Measurements from ENCODE around the gene TBC1D5.

TBC1D5 gene

DNA sequence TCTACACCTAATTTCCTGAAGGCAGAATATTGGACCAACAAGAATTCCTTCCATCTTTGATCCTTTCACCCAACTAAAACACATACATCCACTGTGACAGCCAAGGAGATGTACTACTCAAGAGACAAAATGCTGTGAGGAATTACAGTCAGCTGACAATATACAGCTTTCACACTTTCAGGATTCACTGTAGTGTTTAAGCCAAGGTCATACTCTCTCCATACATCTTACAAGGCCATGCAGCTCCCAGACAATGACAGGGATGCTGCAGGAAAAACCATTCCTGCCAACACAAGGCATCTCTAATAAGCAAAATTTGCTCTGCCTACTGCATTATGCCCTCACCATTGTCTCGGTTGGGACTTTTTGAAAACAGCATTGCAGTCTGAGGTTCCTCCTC, 170.7 kb downstream of the TBC1D5 start:
- H2AFZ ChIP-seq (ENCODE audit: low read depth, low read length), result no peak overlapping the region
- H3K4me3 ChIP-seq (ENCODE audit: insufficient read depth in 1 of 2, low read depth in 1 of 2, low read length in 2 of 2), result no peak overlapping the region
- H3K23ac ChIP-seq (ENCODE audit: low read length in 2 of 2), result no peak overlapping the region
- H3K9ac ChIP-seq (ENCODE audit: low read length), result no peak overlapping the region
- WGBS, result 92% methylated on average over 1 of the region's 1 CpG
- no peaks in the 10 kb centered on the region for H3K36me3 ChIP-seq (ENCODE audit: control insufficient read depth in 1 of 2, insufficient read depth in 2 of 2, low read depth in 1 of 2, low read length in 2 of 2)
- no peak overlapping the region for H3K27ac ChIP-seq (ENCODE audit: low read length, poor library complexity, severe bottlenecking)
- H4K8ac ChIP-seq (ENCODE audit: low read length), result no peak overlapping the region
- no peak overlapping the region for H3K4ac ChIP-seq (ENCODE audit: low read depth in 1 of 2, low read length in 2 of 2)
- H3K18ac ChIP-seq (ENCODE audit: low read depth in 1 of 2, low read length in 2 of 2), result no peak overlapping the region
- DNase-seq, result no peak
- H4K91ac ChIP-seq (ENCODE audit: low read length), result no peak overlapping the region
- no peak overlapping the region for H3K4me2 ChIP-seq (ENCODE audit: low read length, poor library complexity, severe bottlenecking)
- peaks cover 17% of the 10 kb centered on the region for H3K79me1 ChIP-seq (replicated peaks; ENCODE audit: low read length, poor library complexity, severe bottlenecking)
- H3K14ac ChIP-seq (ENCODE audit: low read length in 2 of 2), result no peak overlapping the region
- no peaks in the 10 kb centered on the region for H3K4me1 ChIP-seq (ENCODE audit: control insufficient read depth, insufficient read depth, low read depth, low read length)
- no peak overlapping the region for H2BK15ac ChIP-seq (ENCODE audit: low read depth, poor library complexity, severe bottlenecking)
- no peak overlapping the region for H2BK120ac ChIP-seq (ENCODE audit: low read depth, low read length)
- H2BK12ac ChIP-seq (ENCODE audit: low read length in 2 of 2), result no peak overlapping the region
- H2AK5ac ChIP-seq (ENCODE audit: low read length, severe bottlenecking), result no peak overlapping the region
- no peak overlapping the region for H2BK5ac ChIP-seq (ENCODE audit: low read depth, low read length, poor library complexity, severe bottlenecking)
- no peaks in the 10 kb centered on the region for H3K27me3 ChIP-seq (ENCODE audit: control insufficient read depth in 1 of 2, insufficient read depth in 1 of 2, low read length in 2 of 2)
- H3K9me3 ChIP-seq (ENCODE audit: control insufficient read depth, low read length), result no peaks in the 10 kb centered on the region

DNA sequence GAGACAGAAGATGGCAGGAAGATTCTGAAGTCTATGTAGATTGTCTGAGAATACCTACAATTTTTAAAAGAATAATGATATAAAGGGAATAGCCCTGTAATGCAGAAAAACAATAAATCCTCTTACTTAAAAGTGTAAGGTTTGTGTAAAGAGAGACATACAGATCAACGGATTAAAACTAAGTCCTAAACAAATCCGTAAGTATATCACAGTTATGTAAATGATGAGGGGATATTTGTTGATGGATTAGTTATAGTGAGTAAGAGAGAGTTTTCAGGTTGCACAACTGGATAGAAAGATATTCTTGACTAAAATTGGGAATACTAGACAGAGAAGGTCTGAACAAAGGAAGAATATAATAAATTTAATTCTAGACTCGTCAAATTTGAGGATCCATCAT, 179.6 kb downstream of the TBC1D5 start:
- no peak overlapping the region for H4K8ac ChIP-seq (ENCODE audit: low read length)
- no peaks in the 10 kb centered on the region for H3K27me3 ChIP-seq (ENCODE audit: control insufficient read depth in 1 of 2, insufficient read depth in 1 of 2, low read length in 2 of 2)
- no peak overlapping the region for H3K14ac ChIP-seq (ENCODE audit: low read length in 2 of 2)
- no peak overlapping the region for H3K4me2 ChIP-seq (ENCODE audit: low read length, poor library complexity, severe bottlenecking)
- H3K4me1 ChIP-seq (ENCODE audit: control insufficient read depth, insufficient read depth, low read depth, low read length), result no peaks in the 10 kb centered on the region
- H3K79me1 ChIP-seq (replicated peaks; ENCODE audit: low read length, poor library complexity, severe bottlenecking), result peaks cover 2% of the 10 kb centered on the region
- H3K23ac ChIP-seq (ENCODE audit: low read length in 2 of 2), result no peak overlapping the region
- no peaks in the 10 kb centered on the region for H3K36me3 ChIP-seq (ENCODE audit: control insufficient read depth in 1 of 2, insufficient read depth in 2 of 2, low read depth in 1 of 2, low read length in 2 of 2)
- no peak overlapping the region for H2BK120ac ChIP-seq (ENCODE audit: low read depth, low read length)
- no peak for DNase-seq
- no peak overlapping the region for H4K91ac ChIP-seq (ENCODE audit: low read length)
- no peak overlapping the region for H2AFZ ChIP-seq (ENCODE audit: low read depth, low read length)
- H2BK5ac ChIP-seq (ENCODE audit: low read depth, low read length, poor library complexity, severe bottlenecking), result no peak overlapping the region
- no peak overlapping the region for H3K9ac ChIP-seq (ENCODE audit: low read length)
- H3K4ac ChIP-seq (ENCODE audit: low read depth in 1 of 2, low read length in 2 of 2), result no peak overlapping the region
- H2BK15ac ChIP-seq (ENCODE audit: low read depth, poor library complexity, severe bottlenecking), result no peak overlapping the region
- no peak overlapping the region for H3K4me3 ChIP-seq (ENCODE audit: insufficient read depth in 1 of 2, low read depth in 1 of 2, low read length in 2 of 2)
- no peak overlapping the region for H2AK5ac ChIP-seq (ENCODE audit: low read length, severe bottlenecking)
- H3K27ac ChIP-seq (ENCODE audit: low read length, poor library complexity, severe bottlenecking), result no peak overlapping the region
- H2BK12ac ChIP-seq (ENCODE audit: low read length in 2 of 2), result no peak overlapping the region
- 91% methylated on average over 3 of the region's 3 CpGs for WGBS
- H3K9me3 ChIP-seq (ENCODE audit: control insufficient read depth, low read length), result no peaks in the 10 kb centered on the region
- no peak overlapping the region for H3K18ac ChIP-seq (ENCODE audit: low read depth in 1 of 2, low read length in 2 of 2)

- H2BK5ac ChIP-seq (ENCODE audit: low read depth, low read length, poor library complexity, severe bottlenecking), result no peak overlapping the region
- H3K4me3 ChIP-seq (ENCODE audit: insufficient read depth in 1 of 2, low read depth in 1 of 2, low read length in 2 of 2), result no peak overlapping the region
- H3K18ac ChIP-seq (ENCODE audit: low read depth in 1 of 2, low read length in 2 of 2), result no peak overlapping the region
- H2BK120ac ChIP-seq (ENCODE audit: low read depth, low read length), result no peak overlapping the region
- H3K23ac ChIP-seq (ENCODE audit: low read length in 2 of 2), result no peak overlapping the region
- WGBS, result no CpG with 5 or more reads among the region's 3 CpGs
- no peak overlapping the region for H3K9ac ChIP-seq (ENCODE audit: low read length)
- no peaks in the 10 kb centered on the region for H3K4me1 ChIP-seq (ENCODE audit: control insufficient read depth, insufficient read depth, low read depth, low read length)
- no peak overlapping the region for H3K14ac ChIP-seq (ENCODE audit: low read length in 2 of 2)
- DNase-seq, result no peak
- H3K9me3 ChIP-seq (ENCODE audit: control insufficient read depth, low read length), result no peaks in the 10 kb centered on the region
- H2BK15ac ChIP-seq (ENCODE audit: low read depth, poor library complexity, severe bottlenecking), result no peak overlapping the region
- H4K8ac ChIP-seq (ENCODE audit: low read length), result no peak overlapping the region
- no peaks in the 10 kb centered on the region for H3K27me3 ChIP-seq (ENCODE audit: control insufficient read depth in 1 of 2, insufficient read depth in 1 of 2, low read length in 2 of 2)
- no peak overlapping the region for H3K27ac ChIP-seq (ENCODE audit: low read length, poor library complexity, severe bottlenecking)
- H3K79me1 ChIP-seq (replicated peaks; ENCODE audit: low read length, poor library complexity, severe bottlenecking), result peaks cover 4% of the 10 kb centered on the region
- H4K91ac ChIP-seq (ENCODE audit: low read length), result no peak overlapping the region
- H3K36me3 ChIP-seq (ENCODE audit: control insufficient read depth in 1 of 2, insufficient read depth in 2 of 2, low read depth in 1 of 2, low read length in 2 of 2), result no peaks in the 10 kb centered on the region
- no peak overlapping the region for H2AK5ac ChIP-seq (ENCODE audit: low read length, severe bottlenecking)
- H3K4me2 ChIP-seq (ENCODE audit: low read length, poor library complexity, severe bottlenecking), result no peak overlapping the region
- H2BK12ac ChIP-seq (ENCODE audit: low read length in 2 of 2), result no peak overlapping the region
- H3K4ac ChIP-seq (ENCODE audit: low read depth in 1 of 2, low read length in 2 of 2), result no peak overlapping the region
- H2AFZ ChIP-seq (ENCODE audit: low read depth, low read length), result no peak overlapping the region
These were observed 183.9 kb downstream of the TBC1D5 start for GRCh38 chr3:17558565-17558964.

- no peak overlapping the region for H3K4me3 ChIP-seq (ENCODE audit: insufficient read depth in 1 of 2, low read depth in 1 of 2, low read length in 2 of 2)
- H3K14ac ChIP-seq (ENCODE audit: low read length in 2 of 2), result no peak overlapping the region
- H3K9ac ChIP-seq (ENCODE audit: low read length), result no peak overlapping the region
- H3K4me1 ChIP-seq (ENCODE audit: control insufficient read depth, insufficient read depth, low read depth, low read length), result no peaks in the 10 kb centered on the region
- WGBS, result 100% methylated on average over 1 of the region's 1 CpG
- H3K27ac ChIP-seq (ENCODE audit: low read length, poor library complexity, severe bottlenecking), result no peak overlapping the region
- peaks cover 4% of the 10 kb centered on the region for H3K79me1 ChIP-seq (replicated peaks; ENCODE audit: low read length, poor library complexity, severe bottlenecking)
- H2AK5ac ChIP-seq (ENCODE audit: low read length, severe bottlenecking), result no peak overlapping the region
- H3K4ac ChIP-seq (ENCODE audit: low read depth in 1 of 2, low read length in 2 of 2), result no peak overlapping the region
- no peaks in the 10 kb centered on the region for H3K36me3 ChIP-seq (ENCODE audit: control insufficient read depth in 1 of 2, insufficient read depth in 2 of 2, low read depth in 1 of 2, low read length in 2 of 2)
- H3K9me3 ChIP-seq (ENCODE audit: control insufficient read depth, low read length), result no peaks in the 10 kb centered on the region
- H4K8ac ChIP-seq (ENCODE audit: low read length), result no peak overlapping the region
- no peak for DNase-seq
- H3K23ac ChIP-seq (ENCODE audit: low read length in 2 of 2), result no peak overlapping the region
- H4K91ac ChIP-seq (ENCODE audit: low read length), result no peak overlapping the region
- H2AFZ ChIP-seq (ENCODE audit: low read depth, low read length), result no peak overlapping the region
- H3K4me2 ChIP-seq (ENCODE audit: low read length, poor library complexity, severe bottlenecking), result no peak overlapping the region
- H2BK15ac ChIP-seq (ENCODE audit: low read depth, poor library complexity, severe bottlenecking), result no peak overlapping the region
- no peak overlapping the region for H2BK120ac ChIP-seq (ENCODE audit: low read depth, low read length)
- H2BK5ac ChIP-seq (ENCODE audit: low read depth, low read length, poor library complexity, severe bottlenecking), result no peak overlapping the region
- no peak overlapping the region for H3K18ac ChIP-seq (ENCODE audit: low read depth in 1 of 2, low read length in 2 of 2)
- H3K27me3 ChIP-seq (ENCODE audit: control insufficient read depth in 1 of 2, insufficient read depth in 1 of 2, low read length in 2 of 2), result no peaks in the 10 kb centered on the region
- H2BK12ac ChIP-seq (ENCODE audit: low read length in 2 of 2), result no peak overlapping the region
These were observed 184.5 kb downstream of the TBC1D5 start for GRCh38 chr3:17557749-17558463.

Data from mesenchymal stem cell (in vitro differentiated cells and primary cell).